Measurements from ENCODE around the gene WWC1. TPM values are rescaled to one million over a fixed set of nuclear protein-coding genes. Genes with fewer than 3 reads are reported as not detected.

WWC1 gene
- total RNA-seq, 1 experiment from 2014 or later = 29.4 TPM

GRCh38 chr5:168316139-168316578 lies 24.7 kb downstream of the WWC1 start:
- Histone ChIP-seq H3K27me3 (ENCODE audit: control insufficient read depth, insufficient read depth, low read length) (no peaks in the 10 kb centered on the region), H3K4me1 (ENCODE audit: control insufficient read depth, insufficient read depth, low read length) (peaks cover 28% of the 10 kb centered on the region), H3K9me3 (ENCODE audit: control insufficient read depth, insufficient read depth, low read depth, low read length) (no peaks in the 10 kb centered on the region), H3K27ac (ENCODE audit: low read length) (0 out of 2 replicates have a peak overlapping the region, but pooled peaks have one; percentile 29), H3K4me3 (ENCODE audit: low read depth in 2 of 2, low read length in 2 of 2) (no peak overlapping the region), H3K36me3 (ENCODE audit: control insufficient read depth, insufficient read depth, low read length) (no peaks in the 10 kb centered on the region)
- BruUV-seq (replicated peaks) = no TSS peak
- intact Hi-C loops (cut with micrococcal nuclease; ENCODE audit: unreplicated experiment) = no loop called here
- ChIA-PET CTCF (no interaction called here), POLR2A (no interaction called here)
- TF ChIP-seq CTCF (IDR thresholded peaks at IDR 0.05) = no peak
- no peak for TF ChIP-seq REST (IDR thresholded peaks at IDR 0.05; ENCODE audit: insufficient read depth in 1 of 2, low read depth in 2 of 2, low read length in 1 of 2)
- TF ChIP-seq SIN3A (IDR thresholded peaks at IDR 0.05; ENCODE audit: borderline replicate concordance, insufficient read depth, low read depth, low read length) = no peak
- TF ChIP-seq TCF7L2 (IDR thresholded peaks at IDR 0.05; ENCODE audit: low read depth, low read length) = no peak
- no peak for TF ChIP-seq POLR2AphosphoS5 (IDR thresholded peaks at IDR 0.05; ENCODE audit: low read depth, low read length)
- ATAC-seq (peak; percentile 12), DNase-seq (ENCODE audit: low read depth, low spot score) (no peak)
- in situ Hi-C loops (cut with HindIII; ENCODE audit: low pct_unique_long_range_greater_than_20kb, low sequenced_read_pairs) = no loop called here

GRCh38 chr5:168317096-168317520 lies 25.7 kb downstream of the WWC1 start:
- no peak overlapping the region for H3K27ac ChIP-seq (ENCODE audit: low read length)
- POLR2A ChIA-PET = no interaction called here

More at GRCh38 chr5:168317096-168317520, 25.7 kb downstream of the WWC1 start:
- H3K9me3 ChIP-seq (ENCODE audit: control insufficient read depth, insufficient read depth, low read depth, low read length) = no peaks in the 10 kb centered on the region
- intact Hi-C loops (cut with micrococcal nuclease; ENCODE audit: unreplicated experiment) (no loop called here), in situ Hi-C loops (cut with HindIII; ENCODE audit: low pct_unique_long_range_greater_than_20kb, low sequenced_read_pairs) (no loop called here)
- no peaks in the 10 kb centered on the region for H3K36me3 ChIP-seq (ENCODE audit: control insufficient read depth, insufficient read depth, low read length)
- no peak for DNase-seq (ENCODE audit: low read depth, low spot score)
- BruUV-seq (replicated peaks) = no TSS peak
- H3K27me3 ChIP-seq (ENCODE audit: control insufficient read depth, insufficient read depth, low read length) = no peaks in the 10 kb centered on the region
- CTCF ChIA-PET = no interaction called here
- TF ChIP-seq POLR2AphosphoS5 (IDR thresholded peaks at IDR 0.05; ENCODE audit: low read depth, low read length) (no peak), CTCF (IDR thresholded peaks at IDR 0.05) (no peak), SIN3A (IDR thresholded peaks at IDR 0.05; ENCODE audit: borderline replicate concordance, insufficient read depth, low read depth, low read length) (no peak), TCF7L2 (IDR thresholded peaks at IDR 0.05; ENCODE audit: low read depth, low read length) (no peak), REST (IDR thresholded peaks at IDR 0.05; ENCODE audit: insufficient read depth in 1 of 2, low read depth in 2 of 2, low read length in 1 of 2) (no peak)
- peak; percentile 35; the same call in 1 of the 2 replicates for ATAC-seq
- H3K4me3 ChIP-seq (ENCODE audit: low read depth in 2 of 2, low read length in 2 of 2) = no peak overlapping the region
- H3K4me1 ChIP-seq (ENCODE audit: control insufficient read depth, insufficient read depth, low read length) = peaks cover 28% of the 10 kb centered on the region

All from Panc1 (cell line).